HEK293 (cell line): ENCODE measurements around the gene ZCCHC9.

Experiments
- CTCF ChIA-PET: fragments of 350-600 bp; formaldehyde crosslinking; extraction: SDS; loops from one replicate; lab custom pipeline; 2021; ENCODE audit warnings: antibody characterized with exemption; lab: Yijun Ruan, JAX
- POLR2A ChIA-PET: fragments of 300-600 bp; formaldehyde crosslinking; extraction: SDS; loops from one replicate; lab custom pipeline; 2020; ENCODE audit warnings: antibody characterized with exemption, inconsistent platforms; lab: Yijun Ruan, JAX
- H3K27ac ChIP-seq: fragments of 200-500 bp; sonication (Bioruptor generic); 2 replicates; pipeline ENCODE4 v1.5.1; 2014; ENCODE audit warnings: low read depth, low read length, control low read depth, inconsistent platforms; ENCODE audit errors: extremely low read depth
- H3K36me3 ChIP-seq, 2 experiments: fragments of 200-500 bp in 1 of 2; sonication (Bioruptor generic) in 1 of 2; 1 replicate in 1 of 2; 2 replicates in 1 of 2; pipeline ENCODE4 v1.5.1; 2014 to 2017; ENCODE audit warnings: inconsistent platforms in 2 of 2, low read length in 2 of 2; ENCODE audit not compliant: control insufficient read depth in 2 of 2, insufficient read depth in 1 of 2
- H3K4me1 ChIP-seq: fragments of 200-500 bp; sonication (Bioruptor generic); 2 replicates; pipeline ENCODE4 v1.5.1; 2014; ENCODE audit warnings: mild to moderate bottlenecking, low read length, inconsistent platforms; ENCODE audit not compliant: control insufficient read depth, insufficient read depth
- H3K4me3 ChIP-seq: 2 replicates; pipeline ENCODE4 v1.5.1; 2011; ENCODE audit warnings: low read depth, mild to moderate bottlenecking, control low read depth, low read length, moderate library complexity
- H3K9me3 ChIP-seq: fragments of 200-500 bp; sonication (Bioruptor generic); 2 replicates; pipeline ENCODE4 v1.5.1; 2014; ENCODE audit warnings: low read depth, low read length, inconsistent platforms; ENCODE audit not compliant: control insufficient read depth, insufficient read depth
- GLI2 ChIP-seq: fragments of 450-650 bp; formaldehyde crosslinking; IDR thresholded peaks from 2 replicates; pipeline ENCODE4; 2017; ENCODE audit warnings: missing biosample characterization, missing genetic modification characterization, low read depth, borderline replicate concordance
- GLIS1 ChIP-seq: fragments of 450-650 bp; formaldehyde crosslinking; IDR thresholded peaks from 2 replicates; pipeline ENCODE4 v1.5.1; 2016; ENCODE audit warnings: missing biosample characterization, missing genetic modification characterization
- HOXD13 ChIP-seq: sonication (generic); formaldehyde crosslinking; IDR thresholded peaks from 2 replicates; pipeline ENCODE4 v1.8.0; 2022; ENCODE audit warnings: missing genetic modification reagents, borderline replicate concordance
- INSM2 ChIP-seq: fragments of 450-650 bp; formaldehyde crosslinking; IDR thresholded peaks from 2 replicates; pipeline ENCODE4 v1.5.1; 2016; ENCODE audit warnings: missing biosample characterization, missing genetic modification characterization
- MYNN ChIP-seq: fragments of 450-650 bp; formaldehyde crosslinking; IDR thresholded peaks from 2 replicates; pipeline ENCODE4 v1.5.1; 2016; ENCODE audit warnings: missing biosample characterization, missing genetic modification characterization, borderline replicate concordance
- RBAK ChIP-seq: fragments of 450-650 bp; formaldehyde crosslinking; IDR thresholded peaks from 2 replicates; pipeline ENCODE4 v1.5.1; 2016; ENCODE audit warnings: missing biosample characterization, missing genetic modification characterization
- SP7 ChIP-seq: fragments of 450-650 bp; formaldehyde crosslinking; IDR thresholded peaks from 2 replicates; pipeline ENCODE4 v1.5.1; 2016; ENCODE audit warnings: missing biosample characterization, missing genetic modification characterization
- TCF7L2 ChIP-seq: IDR thresholded peaks from 2 replicates; pipeline ENCODE4 v1.6.1; 2011; ENCODE audit warnings: low read depth, mild to moderate bottlenecking, inconsistent platforms, low read length, moderate library complexity, borderline replicate concordance
- ZBTB17 ChIP-seq: fragments of 450-650 bp; formaldehyde crosslinking; IDR thresholded peaks from 2 replicates; pipeline ENCODE4 v1.5.1; 2016; ENCODE audit warnings: missing biosample characterization, missing genetic modification characterization
- ZNF10 ChIP-seq: fragments of 450-650 bp; formaldehyde crosslinking; IDR thresholded peaks from 2 replicates; pipeline ENCODE4 v1.5.1; 2017; ENCODE audit warnings: missing biosample characterization, missing genetic modification characterization
- ZNF133 ChIP-seq: fragments of 450-650 bp; formaldehyde crosslinking; IDR thresholded peaks from 2 replicates; pipeline ENCODE4 v1.5.1; 2016; ENCODE audit warnings: missing biosample characterization, missing genetic modification characterization
- ZNF266 ChIP-seq: fragments of 450-650 bp; formaldehyde crosslinking; IDR thresholded peaks from 2 replicates; pipeline ENCODE4 v1.5.1; 2016; ENCODE audit warnings: missing biosample characterization, missing genetic modification characterization, low read depth
- ZNF280C ChIP-seq: fragments of 450-650 bp; formaldehyde crosslinking; IDR thresholded peaks from 2 replicates; pipeline ENCODE4 v1.5.1; 2016; ENCODE audit warnings: missing biosample characterization, missing genetic modification characterization
- ZNF280D ChIP-seq: fragments of 450-650 bp; formaldehyde crosslinking; IDR thresholded peaks from 2 replicates; pipeline ENCODE4 v1.5.1; 2016; ENCODE audit warnings: missing biosample characterization, missing genetic modification characterization
- ZNF398 ChIP-seq: fragments of 450-650 bp; formaldehyde crosslinking; IDR thresholded peaks from 2 replicates; pipeline ENCODE4 v1.5.1; 2017; ENCODE audit warnings: missing biosample characterization, missing genetic modification characterization
- ZNF510 ChIP-seq: fragments of 450-650 bp; formaldehyde crosslinking; IDR thresholded peaks from 2 replicates; pipeline ENCODE4 v1.5.1; 2018; ENCODE audit warnings: mild to moderate bottlenecking, missing genetic modification characterization, missing biosample characterization; ENCODE audit not compliant: insufficient replicate concordance
- ZNF514 ChIP-seq: fragments of 450-650 bp; formaldehyde crosslinking; IDR thresholded peaks from 2 replicates; pipeline ENCODE4 v1.5.1; 2016; ENCODE audit warnings: missing biosample characterization, missing genetic modification characterization
- ZNF549 ChIP-seq: fragments of 450-650 bp; IDR thresholded peaks from 2 replicates; pipeline ENCODE4 v1.5.1; 2018; ENCODE audit warnings: missing biosample characterization, missing genetic modification characterization, mild to moderate bottlenecking, inconsistent platforms, moderate library complexity
- ZNF558 ChIP-seq: fragments of 450-650 bp; formaldehyde crosslinking; IDR thresholded peaks from 2 replicates; pipeline ENCODE4 v1.5.1; 2016; ENCODE audit warnings: missing biosample characterization, missing genetic modification characterization
- ZNF596 ChIP-seq: fragments of 450-650 bp; IDR thresholded peaks from 2 replicates; pipeline ENCODE4 v1.5.0; 2018; ENCODE audit warnings: missing biosample characterization, mild to moderate bottlenecking, missing genetic modification characterization, moderate library complexity
- ZNF670 ChIP-seq: fragments of 450-650 bp; formaldehyde crosslinking; IDR thresholded peaks from 2 replicates; pipeline ENCODE4 v1.5.1; 2016; ENCODE audit warnings: missing biosample characterization, missing genetic modification characterization, low read depth
- ZNF704 ChIP-seq: fragments of 450-650 bp; formaldehyde crosslinking; IDR thresholded peaks from 2 replicates; pipeline ENCODE4 v1.5.1; 2016; ENCODE audit warnings: missing biosample characterization, missing genetic modification characterization
- ZNF76 ChIP-seq: fragments of 450-650 bp; formaldehyde crosslinking; IDR thresholded peaks from 2 replicates; pipeline ENCODE4; 2016; ENCODE audit warnings: low read depth, missing biosample characterization, missing genetic modification characterization, borderline replicate concordance

ZCCHC9 gene

GRCh38 chr5:81313686-81314085 is 12.3 kb downstream of the ZCCHC9 start:
- POLR2A ChIA-PET = no interaction called here
- CTCF ChIA-PET = interaction anchor here (0.6 kb wide), 1 partner anchor 28 kb away, joined by 3 read pairs; no protein-coding TSS in a partner anchor

GRCh38 chr5:81314581-81314980 is 13.2 kb downstream of the ZCCHC9 start:
- POLR2A ChIA-PET = no interaction called here

More at GRCh38 chr5:81313686-81314085, 12.3 kb downstream of the ZCCHC9 start:
- H3K9me3 ChIP-seq = no peaks in the 10 kb centered on the region
- no peak overlapping the region for H3K4me3 ChIP-seq
- no peak overlapping the region for H3K27ac ChIP-seq
- no peaks in the 10 kb centered on the region for H3K4me1 ChIP-seq
- H3K36me3 ChIP-seq = peaks cover 19 to 48% of the 10 kb centered on the region in 2 experiments; a peak in 2 of 3 replicates
- no peak for TF ChIP-seq ZNF510 (tag by site-specific recombination)

GRCh38 chr5:81315336-81315735 is 13.9 kb downstream of the ZCCHC9 start:
- ChIA-PET CTCF (interaction anchor here (1.4 kb wide), 1 partner anchor 15 kb away, joined by 7 read pairs; no protein-coding TSS in a partner anchor), POLR2A (no interaction called here)
- no peak for TF ChIP-seq ZBTB17
- TF ChIP-seq RBAK (tag by site-specific recombination) = no peak
- TF ChIP-seq ZNF133 = no peak
- no peak for TF ChIP-seq ZNF280D (tag by site-specific recombination)
- TF ChIP-seq ZNF549 = no peak
- TF ChIP-seq ZNF514 (tag by site-specific recombination) = no peak
- TF ChIP-seq HOXD13 (CRISPR knock-in tag) = no peak
- no peak for TF ChIP-seq GLI2
- TF ChIP-seq ZNF596 (tag by site-specific recombination) = no peak
- no peak for TF ChIP-seq SP7
- no peak for TF ChIP-seq ZNF76 (tag by site-specific recombination)
- TF ChIP-seq ZNF704 (tag by site-specific recombination) = no peak
- no peak for TF ChIP-seq ZNF266 (tag by site-specific recombination)
- no peak for TF ChIP-seq ZNF280C (tag by site-specific recombination)
- TF ChIP-seq INSM2 (tag by site-specific recombination) = no peak
- TF ChIP-seq ZNF398 (tag by site-specific recombination) = no peak
- TF ChIP-seq TCF7L2 = no peak
- no peak for TF ChIP-seq MYNN
- TF ChIP-seq ZNF558 (tag by site-specific recombination) = no peak
- H3K4me1 ChIP-seq = no peaks in the 10 kb centered on the region
- no peak overlapping the region for H3K27ac ChIP-seq
- H3K36me3 ChIP-seq = peaks cover 9 to 35% of the 10 kb centered on the region in 2 experiments; a peak in 2 of 3 replicates
- no peaks in the 10 kb centered on the region for H3K9me3 ChIP-seq
- no peak overlapping the region for H3K4me3 ChIP-seq

More at GRCh38 chr5:81314581-81314980, 13.2 kb downstream of the ZCCHC9 start:
- CTCF ChIA-PET = interaction anchor here (0.6 to 1.4 kb wide), 2 partner anchors 15 to 27 kb away, joined by 3 to 7 read pairs; no protein-coding TSS in a partner anchor
- H3K4me3 ChIP-seq = no peak overlapping the region
- no peaks in the 10 kb centered on the region for H3K9me3 ChIP-seq
- TF ChIP-seq GLIS1 (tag by site-specific recombination) (no peak), ZNF670 (tag by site-specific recombination) (no peak), ZNF10 (tag by site-specific recombination) (no peak), GLI2 (no peak)
- TF ChIP-seq, all 188 proteins: peak for 0
- no peak overlapping the region for H3K27ac ChIP-seq
- H3K36me3 ChIP-seq = peaks cover 16 to 40% of the 10 kb centered on the region in 2 experiments; a peak in 2 of 3 replicates
- no peaks in the 10 kb centered on the region for H3K4me1 ChIP-seq
